Keratinocyte (primary cell): ENCODE measurements around the gene RIT2. TPM values are rescaled to one million over a fixed set of nuclear protein-coding genes. Genes with fewer than 3 reads are reported as not detected.

ENCODE experiments used
- DNase-seq: peaks from one replicate; pipeline ENCODE4 v3.0.0-alpha.2; 2011; ENCODE audit warnings: low read depth, missing footprints, low spot score
- FAIRE-seq: peaks from 2 replicates; lab custom pipeline; 2011; peaks lifted over from hg19 to GRCh38; lab: Jason Lieb, UNC
- H2AFZ ChIP-seq: 2 replicates; pipeline ENCODE4 v1.6.0; 2012; ENCODE audit warnings: low read length, control low read depth, inconsistent platforms; ENCODE audit not compliant: control insufficient read depth
- H3K27ac ChIP-seq: 2 replicates; pipeline ENCODE4 v1.5.1; 2011; ENCODE audit warnings: low read length; ENCODE audit not compliant: control insufficient read depth, insufficient read depth
- H3K27me3 ChIP-seq: 3 replicates; pipeline ENCODE4 v1.6.0; 2011; ENCODE audit warnings: low read length; ENCODE audit not compliant: control insufficient read depth, insufficient read depth; ENCODE audit errors: extremely low read depth
- H3K36me3 ChIP-seq, 2 experiments: 2 replicates in 1 of 2; 3 replicates in 1 of 2; pipeline ENCODE4 v1.5.1; 2011; ENCODE audit warnings: low read length in 2 of 2, mild to moderate bottlenecking in 1 of 2; ENCODE audit not compliant: control insufficient read depth in 2 of 2, insufficient read depth in 2 of 2; ENCODE audit errors: extremely low read depth in 1 of 2
- H3K4me1 ChIP-seq: 3 replicates; pipeline ENCODE4 v1.5.1; 2011; ENCODE audit warnings: low read length; ENCODE audit not compliant: control insufficient read depth, insufficient read depth; ENCODE audit errors: extremely low read depth
- H3K4me2 ChIP-seq: 3 replicates; pipeline ENCODE4 v1.6.0; 2011; ENCODE audit warnings: low read depth, low read length; ENCODE audit not compliant: control insufficient read depth, insufficient read depth; ENCODE audit errors: extremely low read depth
- H3K4me3 ChIP-seq, 3 experiments: fragments of 200-600 bp in 1 of 3; sonication (generic) in 1 of 3; 2 replicates in 2 of 3; 3 replicates in 1 of 3; pipeline ENCODE4 v1.5.1; 2011 to 2016; ENCODE audit warnings: low read length in 3 of 3, mild to moderate bottlenecking in 3 of 3, control low read depth in 2 of 3, inconsistent platforms in 1 of 3, low read depth in 1 of 3, mixed read lengths in 1 of 3, mixed run types in 1 of 3, moderate library complexity in 1 of 3; ENCODE audit not compliant: control insufficient read depth in 2 of 3, insufficient read depth in 2 of 3; ENCODE audit errors: extremely low read depth in 1 of 3
- H3K79me2 ChIP-seq: 2 replicates; pipeline ENCODE4 v1.6.0; 2012; ENCODE audit warnings: low read length; ENCODE audit not compliant: control insufficient read depth, insufficient read depth
- H3K9ac ChIP-seq: 3 replicates; pipeline ENCODE4 v1.6.0; 2011; ENCODE audit warnings: low read length; ENCODE audit not compliant: control insufficient read depth, insufficient read depth; ENCODE audit errors: extremely low read depth
- H3K9me1 ChIP-seq: 3 replicates; pipeline ENCODE4 v1.6.0; 2011; ENCODE audit warnings: low read length; ENCODE audit not compliant: control insufficient read depth, insufficient read depth; ENCODE audit errors: extremely low read depth
- H3K9me3 ChIP-seq: 2 replicates; pipeline ENCODE4 v1.5.1; 2012; ENCODE audit warnings: low read depth, low read length; ENCODE audit not compliant: control insufficient read depth
- H4K20me1 ChIP-seq: 3 replicates; pipeline ENCODE4 v1.6.0; 2011; ENCODE audit warnings: low read length; ENCODE audit not compliant: control insufficient read depth, insufficient read depth; ENCODE audit errors: extremely low read depth
- EZH2 ChIP-seq: IDR thresholded peaks from one replicate; pipeline ENCODE4 v1.6.1; 2012; ENCODE audit warnings: inconsistent platforms, mild to moderate bottlenecking, low read length, moderate library complexity
- dilution Hi-C: fragments of 300-500 bp; cut with MboI; formaldehyde crosslinking; loops from one replicate; pipeline ENCODE4 v1.7.0; 2020; ENCODE audit warnings: low sequenced_read_pairs; ENCODE audit not compliant: extremely low pct_ligation_motif_present
- polyA plus RNA-seq, 5 experiments: library from polyadenylated mRNA; depleted of rRNA in 3 of 5; stranded (reverse) in 3 of 5; stranded (forward) in 1 of 5; unstranded in 1 of 5; fragments of >200 nt; gene quantifications; 1 replicate in 1 of 5; 2 replicates in 3 of 5; 3 replicates in 1 of 5; pipeline versions ENCODE4 v1.2.1 to v1.2.3, GENCODE V29; 2011 to 2012; ENCODE audit warnings: missing spikeins in 2 of 5, low read depth in 1 of 5, low replicate concordance in 1 of 5
- TF ChIP-seq, protein P1 (sequence below), 3 experiments: IDR thresholded peaks in 1 of 3; conservative IDR thresholded peaks in 1 of 3; optimal IDR thresholded peaks in 1 of 3; 2 replicates in 2 of 3; 3 replicates in 1 of 3; pipeline versions ENCODE3 to v1.5.1; 2011; ENCODE audit warnings: low read length in 3 of 3, mild to moderate bottlenecking in 3 of 3, moderate library complexity in 2 of 3, control low read depth in 1 of 3, inconsistent platforms in 1 of 3; ENCODE audit not compliant: insufficient read depth in 2 of 3; ENCODE audit errors: extremely low read depth in 1 of 3

Gene RIT2
- polyA plus RNA-seq, 1 donor (not counting 4 experiments of a cell fraction or from before 2014, with no cell fraction given): not detected

DNA sequence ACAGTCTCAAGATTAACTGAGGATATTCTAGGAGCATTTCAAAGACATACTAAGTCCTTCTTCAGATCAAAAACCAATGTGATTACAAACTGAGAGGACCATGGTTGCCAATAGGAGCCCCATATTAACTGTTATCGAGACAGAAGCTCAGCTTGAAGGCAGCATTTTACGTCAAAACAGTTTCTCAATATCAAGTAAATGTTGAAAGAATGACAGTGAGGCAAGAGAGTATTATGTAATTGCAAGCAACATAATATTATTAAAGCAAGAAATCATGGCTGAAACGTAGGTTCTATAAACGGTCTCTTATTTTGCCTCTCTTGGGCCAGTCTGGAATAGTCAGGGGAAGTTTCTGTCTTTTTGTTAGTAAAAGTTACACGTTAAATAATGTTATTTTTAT, 22.9 kb downstream of the RIT2 start:
- no peak overlapping the region for H3K4me3 ChIP-seq
- no peaks in the 10 kb centered on the region for H4K20me1 ChIP-seq
- FAIRE-seq: no peak
- H3K27ac ChIP-seq: no peak overlapping the region
- no peaks in the 10 kb centered on the region for H3K9me1 ChIP-seq
- dilution Hi-C loops: no loop called here
- H2AFZ ChIP-seq: no peak overlapping the region
- H3K79me2 ChIP-seq: no peaks in the 10 kb centered on the region
- no peak for DNase-seq
- H3K36me3 ChIP-seq: no peaks in the 10 kb centered on the region
- no peak for TF ChIP-seq EZH2
- TF ChIP-seq, protein P1, sequence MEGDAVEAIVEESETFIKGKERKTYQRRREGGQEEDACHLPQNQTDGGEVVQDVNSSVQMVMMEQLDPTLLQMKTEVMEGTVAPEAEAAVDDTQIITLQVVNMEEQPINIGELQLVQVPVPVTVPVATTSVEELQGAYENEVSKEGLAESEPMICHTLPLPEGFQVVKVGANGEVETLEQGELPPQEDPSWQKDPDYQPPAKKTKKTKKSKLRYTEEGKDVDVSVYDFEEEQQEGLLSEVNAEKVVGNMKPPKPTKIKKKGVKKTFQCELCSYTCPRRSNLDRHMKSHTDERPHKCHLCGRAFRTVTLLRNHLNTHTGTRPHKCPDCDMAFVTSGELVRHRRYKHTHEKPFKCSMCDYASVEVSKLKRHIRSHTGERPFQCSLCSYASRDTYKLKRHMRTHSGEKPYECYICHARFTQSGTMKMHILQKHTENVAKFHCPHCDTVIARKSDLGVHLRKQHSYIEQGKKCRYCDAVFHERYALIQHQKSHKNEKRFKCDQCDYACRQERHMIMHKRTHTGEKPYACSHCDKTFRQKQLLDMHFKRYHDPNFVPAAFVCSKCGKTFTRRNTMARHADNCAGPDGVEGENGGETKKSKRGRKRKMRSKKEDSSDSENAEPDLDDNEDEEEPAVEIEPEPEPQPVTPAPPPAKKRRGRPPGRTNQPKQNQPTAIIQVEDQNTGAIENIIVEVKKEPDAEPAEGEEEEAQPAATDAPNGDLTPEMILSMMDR (optimal IDR thresholded peaks at IDR 0.05 in 1 of 3, IDR thresholded peaks at IDR 0.05 in 1 of 3, conservative IDR thresholded peaks at IDR 0.05 in 1 of 3; ENCODE audit: extremely low read depth in 1 of 3, insufficient read depth in 2 of 3, low read length in 3 of 3): no peak
- H3K9ac ChIP-seq: no peak overlapping the region
- H3K4me2 ChIP-seq: no peak overlapping the region
- H3K9me3 ChIP-seq: no peaks in the 10 kb centered on the region
- H3K27me3 ChIP-seq: no peaks in the 10 kb centered on the region
- H3K4me1 ChIP-seq: no peaks in the 10 kb centered on the region

DNA sequence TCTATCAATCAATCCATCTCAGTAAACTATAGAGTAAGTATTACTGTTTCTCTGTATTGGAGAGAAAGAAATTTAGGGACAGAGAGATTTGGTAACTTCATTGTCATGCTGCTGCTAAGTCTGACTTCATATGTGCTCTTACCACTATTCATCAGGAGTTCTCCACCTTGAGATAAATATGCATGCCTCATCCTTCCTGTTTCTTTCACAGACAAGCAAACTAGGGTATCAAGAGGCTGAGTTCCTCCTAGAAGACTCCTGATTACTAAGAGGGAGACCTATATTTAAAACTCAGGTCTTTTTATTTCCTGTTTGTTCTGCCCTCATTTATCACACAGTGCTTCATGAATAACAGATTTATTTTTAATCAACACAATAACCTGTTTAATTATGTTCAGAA, 34.1 kb downstream of the RIT2 start:
- no peaks in the 10 kb centered on the region for H3K79me2 ChIP-seq
- no peaks in the 10 kb centered on the region for H3K4me1 ChIP-seq
- FAIRE-seq: no peak
- H4K20me1 ChIP-seq: no peaks in the 10 kb centered on the region
- TF ChIP-seq EZH2: no peak
- TF ChIP-seq, protein P1 (optimal IDR thresholded peaks at IDR 0.05 in 1 of 3, IDR thresholded peaks at IDR 0.05 in 1 of 3, conservative IDR thresholded peaks at IDR 0.05 in 1 of 3; ENCODE audit: extremely low read depth in 1 of 3, insufficient read depth in 2 of 3, low read length in 3 of 3): no peak
- no peak overlapping the region for H3K4me3 ChIP-seq
- no peaks in the 10 kb centered on the region for H3K36me3 ChIP-seq
- dilution Hi-C loops: no loop called here
- no peak for DNase-seq
- no peaks in the 10 kb centered on the region for H3K9me3 ChIP-seq
- H3K27ac ChIP-seq: no peak overlapping the region
- no peaks in the 10 kb centered on the region for H3K27me3 ChIP-seq
- no peak overlapping the region for H2AFZ ChIP-seq
- no peak overlapping the region for H3K9ac ChIP-seq
- no peak overlapping the region for H3K4me2 ChIP-seq
- no peaks in the 10 kb centered on the region for H3K9me1 ChIP-seq
